Nephron progenitor cell (in vitro differentiated cells): ENCODE results near the gene CMIP.

ENCODE experiments used
- DNase-seq: peaks from one replicate; pipeline ENCODE4 v3.0.0; 2021
- H3K27ac Mint-ChIP-seq: 2 replicates; pipeline ENCODE4 v1.8.0; 2021; ENCODE audit warnings: mild to moderate bottlenecking, moderate library complexity, mixed read lengths
- H3K27me3 Mint-ChIP-seq: 2 replicates; pipeline ENCODE4 v1.8.0; 2021; ENCODE audit warnings: mild to moderate bottlenecking, low read depth, mixed read lengths; ENCODE audit not compliant: poor library complexity
- H3K36me3 Mint-ChIP-seq: 2 replicates; pipeline ENCODE4 v1.8.0; 2021; ENCODE audit warnings: low read depth, mixed read lengths
- H3K4me1 Mint-ChIP-seq: 2 replicates; pipeline ENCODE4 v1.8.0; 2021; ENCODE audit warnings: mixed read lengths
- H3K4me3 Mint-ChIP-seq: 2 replicates; pipeline ENCODE4 v1.8.0; 2021; ENCODE audit warnings: mild to moderate bottlenecking, moderate library complexity, mixed read lengths
- H3K9me3 Mint-ChIP-seq: 2 replicates; pipeline ENCODE4 v1.8.0; 2021; ENCODE audit warnings: mild to moderate bottlenecking, moderate library complexity, mixed read lengths
- CTCF ChIP-seq: fragments of 200-600 bp; sonication (generic); IDR thresholded peaks from 2 replicates; pipeline ENCODE4 v1.5.0; 2021; ENCODE audit warnings: antibody characterized with exemption

CMIP gene

GRCh38 chr16:81715358-81716196, 271.0 kb downstream of the CMIP start:
- no peaks in the 10 kb centered on the region for H3K9me3 Mint-ChIP-seq
- peaks cover 30% of the 10 kb centered on the region for H3K27me3 Mint-ChIP-seq
- peaks cover 24% of the 10 kb centered on the region for H3K4me1 Mint-ChIP-seq
- no peak for TF ChIP-seq CTCF
- no peak for DNase-seq
- H3K27ac Mint-ChIP-seq: no peak overlapping the region
- H3K4me3 Mint-ChIP-seq: no peak overlapping the region
- no peaks in the 10 kb centered on the region for H3K36me3 Mint-ChIP-seq

DNA sequence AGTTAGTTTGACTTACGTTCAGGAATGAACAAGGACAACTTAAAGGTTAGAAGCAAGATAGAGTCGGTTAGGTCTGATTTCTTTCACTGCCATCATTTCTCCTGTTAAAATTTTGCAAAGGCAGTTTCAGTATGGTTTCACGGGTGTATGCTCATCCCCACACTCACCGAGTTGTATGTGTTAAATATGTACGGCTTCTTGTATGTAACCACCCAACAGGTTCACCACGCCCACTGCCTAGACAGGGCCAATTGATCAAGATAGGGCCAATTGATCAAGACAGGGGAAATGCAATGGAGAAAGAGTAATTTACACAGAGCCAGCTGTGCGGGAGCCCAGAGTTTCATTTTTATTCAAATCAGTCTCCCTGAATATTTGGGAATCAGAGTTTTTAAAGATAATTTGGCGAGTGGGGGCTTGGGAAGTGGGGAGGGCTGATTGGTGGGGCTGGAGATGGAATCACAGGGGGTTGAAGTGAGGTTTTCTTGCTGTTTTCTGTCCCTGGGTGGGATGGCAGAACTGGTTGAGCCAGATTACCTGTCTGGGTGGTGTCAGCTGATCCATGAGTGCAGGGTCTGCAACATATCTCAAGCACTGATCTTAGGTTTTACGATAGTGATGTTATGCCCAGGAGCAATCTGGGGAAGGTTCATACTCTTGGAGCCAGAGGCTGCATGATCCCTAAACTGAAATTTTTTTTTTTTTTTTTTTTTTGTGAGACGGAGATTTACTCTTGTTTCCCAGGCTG, 272.0 kb downstream of the CMIP start:
- DNase-seq: no peak
- Mint-ChIP-seq H3K4me3 (no peak overlapping the region), H3K27ac (no peak overlapping the region)

GRCh38 chr16:81717662-81718189, 273.1 kb downstream of the CMIP start:
- Mint-ChIP-seq H3K27me3 (peaks cover 23% of the 10 kb centered on the region), H3K9me3 (no peaks in the 10 kb centered on the region), H3K36me3 (no peaks in the 10 kb centered on the region), H3K4me1 (peaks cover 11% of the 10 kb centered on the region), H3K4me3 (no peak overlapping the region), H3K27ac (no peak overlapping the region)
- no peak for DNase-seq
- TF ChIP-seq CTCF: no peak

More for the DNA sequence above, 272.0 kb downstream of the CMIP start:
- peaks cover 13% of the 10 kb centered on the region for H3K4me1 Mint-ChIP-seq
- no peaks in the 10 kb centered on the region for H3K9me3 Mint-ChIP-seq
- no peak for TF ChIP-seq CTCF
- H3K27me3 Mint-ChIP-seq: peaks cover 27% of the 10 kb centered on the region
- no peaks in the 10 kb centered on the region for H3K36me3 Mint-ChIP-seq

- Mint-ChIP-seq H3K4me3 (no peak overlapping the region), H3K36me3 (no peaks in the 10 kb centered on the region), H3K9me3 (no peaks in the 10 kb centered on the region), H3K27ac (no peak overlapping the region), H3K4me1 (peaks cover 11% of the 10 kb centered on the region), H3K27me3 (peaks cover 25% of the 10 kb centered on the region)
- no peak for TF ChIP-seq CTCF
- no peak for DNase-seq
These were observed 274.0 kb downstream of the CMIP start for GRCh38 chr16:81718637-81719036.

DNA sequence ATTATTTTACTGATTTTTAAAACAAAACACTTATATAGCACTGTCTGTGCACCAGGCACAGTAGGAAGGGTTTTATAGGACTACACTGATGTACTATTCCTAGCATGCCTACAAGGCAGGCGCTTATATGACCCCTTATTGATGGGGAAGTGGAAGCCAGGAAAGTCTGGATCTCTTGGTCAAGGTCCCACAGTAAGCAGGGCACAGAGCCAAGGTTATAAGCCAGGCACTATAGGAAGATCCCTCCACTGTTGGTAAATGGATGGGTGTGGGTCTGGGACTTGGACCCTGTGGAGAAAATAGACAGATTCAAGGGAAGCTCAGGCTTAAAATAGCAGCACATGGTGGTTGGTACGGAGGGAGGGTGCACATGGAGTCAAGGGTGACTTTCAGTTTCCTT, 275.4 kb downstream of the CMIP start:
- Mint-ChIP-seq H3K4me3 (no peak overlapping the region), H3K9me3 (no peaks in the 10 kb centered on the region), H3K27ac (no peak overlapping the region), H3K27me3 (peaks cover 25% of the 10 kb centered on the region), H3K36me3 (no peaks in the 10 kb centered on the region), H3K4me1 (peaks cover 16% of the 10 kb centered on the region)
- DNase-seq: no peak
- no peak for TF ChIP-seq CTCF
